Mucosa of descending colon (tissue), 3 donors: Measurements from ENCODE around the gene CNKSR2. TPM values are rescaled to one million over a fixed set of nuclear protein-coding genes. Genes with fewer than 3 reads are reported as not detected.

Experiments used
- ATAC-seq: fragments of 200-7000 bp; cut with Tn5 transposase; one replicate; pipeline ENCODE4 v1.9.1; 2020; ENCODE audit warnings: mild to moderate bottlenecking, moderate library complexity
- DNase-seq, 3 donors: peaks; one replicate each; pipeline ENCODE4 v3.0.0-alpha.2; 2020
- H3K36me3 ChIP-seq: fragments of 200-600 bp; one replicate; pipeline ENCODE4 v1.8.0; 2021; ENCODE audit warnings: low read depth, mild to moderate bottlenecking
- H3K4me1 ChIP-seq: fragments of 200-600 bp; one replicate; pipeline ENCODE4 v1.8.0; 2021; ENCODE audit warnings: low read depth, mild to moderate bottlenecking
- H3K4me3 ChIP-seq: fragments of 200-600 bp; one replicate; pipeline ENCODE4 v1.8.0; 2021; ENCODE audit warnings: mild to moderate bottlenecking
- H3K9me3 ChIP-seq: fragments of 200-600 bp; one replicate; pipeline ENCODE4 v1.8.0; 2021; ENCODE audit warnings: mild to moderate bottlenecking
- CTCF ChIP-seq: fragments of 200-600 bp; IDR thresholded peaks from one replicate; pipeline ENCODE4 v1.8.0; 2022; ENCODE audit warnings: antibody characterized with exemption, mild to moderate bottlenecking
- intact Hi-C, 2 donors: fragments of 100-400 bp; cut with DNase I in 1 of 2; cut with micrococcal nuclease in 1 of 2; formaldehyde crosslinking; loops; one replicate each; pipeline versions ENCODE4 v1.11.0 to v1.11.1; 2022; cut with DNase I, micrococcal nuclease
- total RNA-seq, 3 donors: library from RNA; stranded (reverse); fragmentation: NEBNext Ultra II Directional in 2 of 3; extraction: Animal tissue kit (Norgen Biotek cat#: 25700) in 2 of 3; gene quantifications; one replicate each; pipeline versions ENCODE4 v1.2.1 to v1.2.4, GENCODE V29; 2021 to 2023
- donor health status: DM: no; HTN: no; CAD: no; lungs with moderate emphysema.
- donor health status: DM: no; HTN: no; CAD: no.
- donor health status: DM: no; HTN: yes; CAD: no.

Gene CNKSR2
- total RNA-seq, 3 donors from 2014 or later: 0.23 to 2.4 (median 0.67) TPM

DNA sequence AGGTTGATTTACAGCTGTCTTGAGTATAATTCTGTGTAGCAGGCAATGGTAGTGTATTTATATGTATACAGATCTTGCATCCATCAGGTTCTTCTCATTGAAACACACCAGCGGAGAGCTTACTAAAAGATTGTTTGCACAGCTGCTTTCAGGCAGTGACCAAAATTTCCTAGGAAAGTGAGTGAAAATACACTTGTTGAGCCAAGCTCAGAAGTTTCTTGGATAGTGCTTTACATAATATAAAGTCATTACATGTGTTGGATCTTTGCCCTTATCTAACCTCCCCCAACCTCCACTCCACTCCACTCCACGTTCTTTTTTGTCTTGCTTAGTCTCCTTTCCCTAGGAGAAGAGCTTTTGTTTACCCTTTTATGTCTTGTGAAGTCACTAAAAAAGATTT, 34.1 kb downstream of the CNKSR2 start:
- DNase-seq (no peak), ATAC-seq (no peak)
- no peak overlapping the region for H3K4me3 ChIP-seq

DNA sequence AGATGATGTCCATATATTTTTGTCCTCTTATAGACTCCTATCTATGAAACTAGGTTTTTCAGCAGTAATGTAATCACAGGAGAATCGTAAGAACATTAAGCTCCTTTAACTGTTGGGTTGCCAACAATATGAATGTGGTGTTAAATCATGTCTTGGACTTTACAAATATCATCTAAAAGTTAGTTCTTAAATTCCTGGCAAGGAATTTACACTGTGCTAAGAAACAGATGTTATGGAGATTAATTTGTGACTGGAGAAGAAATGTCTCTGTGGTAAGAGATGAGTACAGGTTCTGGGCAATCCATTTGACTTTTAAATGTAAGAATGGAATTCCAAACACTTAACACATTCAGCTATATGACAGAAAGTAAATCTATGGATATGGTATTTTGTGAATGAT, 34.6 kb downstream of the CNKSR2 start:
- Histone ChIP-seq H3K9me3 (no peaks in the 10 kb centered on the region), H3K4me1 (no peaks in the 10 kb centered on the region), H3K4me3 (no peak overlapping the region), H3K36me3 (no peaks in the 10 kb centered on the region)
- TF ChIP-seq CTCF: no peak
- ATAC-seq: no peak
- intact Hi-C loops: no loop called here
- DNase-seq: no peak

More for the DNA sequence above, 34.1 kb downstream of the CNKSR2 start:
- Histone ChIP-seq H3K36me3 (no peaks in the 10 kb centered on the region), H3K4me1 (no peaks in the 10 kb centered on the region), H3K9me3 (no peaks in the 10 kb centered on the region)
- intact Hi-C loops: no loop called here
- no peak for TF ChIP-seq CTCF

DNA sequence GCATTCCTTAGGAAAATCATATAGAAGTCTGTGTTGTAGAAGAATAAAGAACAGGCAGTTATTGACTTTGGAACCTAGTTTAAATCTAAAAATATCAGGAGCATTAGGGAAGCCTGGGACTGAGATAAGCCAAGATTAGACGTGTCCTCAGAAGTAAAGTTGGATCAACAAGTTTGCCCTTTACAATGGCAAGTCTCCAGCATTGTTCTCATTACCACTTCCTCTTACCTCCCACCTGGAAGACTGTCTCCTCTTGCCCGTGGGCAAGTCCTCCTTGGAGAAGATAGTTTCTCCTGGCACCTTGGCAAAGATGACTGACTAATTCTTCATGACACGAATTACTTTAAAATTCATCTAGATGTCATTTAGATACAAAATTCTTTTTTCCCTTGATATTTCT, 37.8 kb downstream of the CNKSR2 start:
- no peak overlapping the region for H3K4me3 ChIP-seq
- intact Hi-C loops: no loop called here
- TF ChIP-seq CTCF: no peak
- ATAC-seq (no peak), DNase-seq (no peak)
- no peaks in the 10 kb centered on the region for H3K4me1 ChIP-seq
- no peaks in the 10 kb centered on the region for H3K36me3 ChIP-seq
- H3K9me3 ChIP-seq: no peaks in the 10 kb centered on the region

DNA sequence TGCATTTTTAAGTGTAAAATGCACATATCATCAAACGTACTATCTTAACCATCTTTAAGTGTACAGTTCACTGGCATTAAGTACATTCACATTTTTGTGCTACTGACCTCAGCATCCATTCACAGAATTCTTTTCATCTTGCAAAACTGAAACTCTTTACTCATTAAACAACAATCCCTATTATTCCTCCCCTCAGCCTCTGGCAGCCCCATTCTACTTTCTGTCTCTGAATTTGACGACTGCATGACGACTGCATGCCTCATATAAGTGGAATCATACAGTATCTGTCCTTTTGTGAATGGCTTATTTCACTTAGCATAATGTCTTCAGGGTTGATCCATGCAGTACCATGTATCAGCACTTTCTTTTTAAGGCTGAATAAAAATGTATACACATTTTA, 38.7 kb downstream of the CNKSR2 start:
- Histone ChIP-seq H3K4me3 (no peak overlapping the region), H3K9me3 (no peaks in the 10 kb centered on the region), H3K36me3 (no peaks in the 10 kb centered on the region), H3K4me1 (no peaks in the 10 kb centered on the region)
- DNase-seq: no peak
- intact Hi-C loops: no loop called here
- no peak for ATAC-seq
- no peak for TF ChIP-seq CTCF

- TF ChIP-seq CTCF: no peak
- H3K9me3 ChIP-seq: no peaks in the 10 kb centered on the region
- no peaks in the 10 kb centered on the region for H3K36me3 ChIP-seq
- intact Hi-C loops: no loop called here
- ATAC-seq (no peak), DNase-seq (no peak)
- no peaks in the 10 kb centered on the region for H3K4me1 ChIP-seq
- no peak overlapping the region for H3K4me3 ChIP-seq
Measured at GRCh38 chrX:21427086-21427485, 52.9 kb downstream of the CNKSR2 start.

DNA sequence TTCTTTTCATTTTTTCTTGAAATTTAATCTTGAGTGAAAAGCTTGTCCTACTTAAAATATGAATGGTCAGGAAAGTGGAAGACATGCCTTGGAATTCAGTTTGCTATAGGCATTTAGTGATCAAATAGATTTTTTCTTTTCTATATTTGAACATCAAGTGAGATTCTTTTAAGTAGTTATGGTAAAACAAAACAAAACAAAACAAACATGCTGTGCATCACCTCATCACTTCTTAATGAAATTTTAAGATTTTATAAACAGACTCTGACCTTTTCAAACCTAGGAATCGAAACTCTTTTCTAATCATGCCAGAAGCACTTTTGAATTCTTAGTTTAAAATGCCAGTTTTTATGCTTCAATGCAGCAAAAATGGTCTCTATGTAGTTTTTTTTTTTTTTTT, 62.8 kb downstream of the CNKSR2 start:
- intact Hi-C loops: no loop called here
- DNase-seq: no peak
- H3K9me3 ChIP-seq: no peaks in the 10 kb centered on the region
- H3K36me3 ChIP-seq: no peaks in the 10 kb centered on the region
- no peaks in the 10 kb centered on the region for H3K4me1 ChIP-seq
- TF ChIP-seq CTCF: no peak
- H3K4me3 ChIP-seq: no peak overlapping the region
- ATAC-seq: no peak
